Caco-2 (cell line): Measurements from ENCODE around the gene C1RL. TPM values are rescaled to one million over a fixed set of nuclear protein-coding genes. Genes with fewer than 3 reads are reported as not detected.

Source experiments
- BruUV-seq: library from RNA; stranded (reverse); fragments of 400-500 nt; replicated peaks from 2 replicates; lab custom pipeline; 2021; lab: Mats Ljungman, UMichigan
- CTCF ChIA-PET: fragments of 300-600 bp; sonication (Branson Sonifier 250); formaldehyde crosslinking; loops from one replicate; lab custom pipeline; 2022; ENCODE audit warnings: antibody characterized with exemption; lab: Charles Lee
- POLR2A ChIA-PET: fragments of 300-600 bp; sonication (Branson Sonifier 250); formaldehyde crosslinking; loops from one replicate; lab custom pipeline; 2022; ENCODE audit warnings: antibody characterized with exemption; lab: Charles Lee
- DNase-seq, 2 experiments: peaks; one replicate each; pipeline versions ENCODE4 v3.0.0 to v3.0.0-alpha.2; 2020 to 2022
- H3K27me3 ChIP-seq: replicated peaks from 2 replicates; pipeline ENCODE4 v1.6.0; 2011; ENCODE audit warnings: low read length; ENCODE audit not compliant: control insufficient read depth, insufficient read depth
- H3K36me3 ChIP-seq: 2 replicates; pipeline ENCODE4 v1.5.1; 2011; ENCODE audit warnings: low read length; ENCODE audit not compliant: control insufficient read depth, insufficient read depth
- H3K4me1 ChIP-seq: fragments of 250-450 bp; sonication (Bioruptor Pico); 2 replicates; pipeline ENCODE4 v1.5.1; 2020; ENCODE audit warnings: mild to moderate bottlenecking
- H3K4me3 ChIP-seq: 2 replicates; pipeline ENCODE4 v1.5.1; 2011; ENCODE audit warnings: low read depth, mild to moderate bottlenecking, control low read depth, low read length
- H3K9me3 ChIP-seq: fragments of 250-450 bp; sonication (Bioruptor Pico); 2 replicates; pipeline ENCODE4 v1.5.1; 2020; ENCODE audit warnings: mild to moderate bottlenecking, moderate library complexity
- H3K27ac Mint-ChIP-seq: one replicate; pipeline ENCODE4 v1.8.0; 2022; ENCODE audit warnings: mixed read lengths; ENCODE audit not compliant: unreplicated experiment
- H3K27me3 Mint-ChIP-seq: one replicate; pipeline ENCODE4 v1.8.0; 2022; ENCODE audit warnings: mixed read lengths; ENCODE audit not compliant: insufficient read depth, unreplicated experiment
- H3K36me3 Mint-ChIP-seq: one replicate; pipeline ENCODE4 v1.8.0; 2022; ENCODE audit warnings: mild to moderate bottlenecking, mixed read lengths; ENCODE audit not compliant: insufficient read depth, unreplicated experiment
- H3K4me1 Mint-ChIP-seq: one replicate; pipeline ENCODE4 v1.8.0; 2022; ENCODE audit warnings: low read depth, mixed read lengths; ENCODE audit not compliant: unreplicated experiment
- H3K4me3 Mint-ChIP-seq: one replicate; pipeline ENCODE4 v1.8.0; 2022; ENCODE audit warnings: mild to moderate bottlenecking, moderate library complexity, mixed read lengths; ENCODE audit not compliant: unreplicated experiment
- H3K9me3 Mint-ChIP-seq: one replicate; pipeline ENCODE4 v1.8.0; 2022; ENCODE audit warnings: mixed read lengths; ENCODE audit not compliant: unreplicated experiment
- CTCF ChIP-seq, 2 experiments: fragments of 200-600 bp in 1 of 2; IDR thresholded peaks; 1 replicate in 1 of 2; 2 replicates in 1 of 2; pipeline versions ENCODE4 v1.5.1 to v1.8.0; 2011 to 2022; ENCODE audit warnings: antibody characterized with exemption in 1 of 2, control low read depth in 1 of 2, inconsistent platforms in 1 of 2, low read depth in 1 of 2, low read length in 1 of 2, mild to moderate bottlenecking in 1 of 2, moderate library complexity in 1 of 2; ENCODE audit not compliant: insufficient read depth in 1 of 2, severe bottlenecking in 1 of 2, unreplicated experiment in 1 of 2
- intact Hi-C: fragments of 100-400 bp; cut with micrococcal nuclease; formaldehyde crosslinking; loops from one replicate; pipeline ENCODE4 v1.10.0; 2022; ENCODE audit not compliant: unreplicated experiment
- total RNA-seq: library from RNA; stranded (reverse); gene quantifications from 2 replicates; pipeline ENCODE4 v1.2.3, GENCODE V29; 2022

Gene C1RL
- total RNA-seq, 1 experiment from 2014 or later = 40.2 TPM

DNA sequence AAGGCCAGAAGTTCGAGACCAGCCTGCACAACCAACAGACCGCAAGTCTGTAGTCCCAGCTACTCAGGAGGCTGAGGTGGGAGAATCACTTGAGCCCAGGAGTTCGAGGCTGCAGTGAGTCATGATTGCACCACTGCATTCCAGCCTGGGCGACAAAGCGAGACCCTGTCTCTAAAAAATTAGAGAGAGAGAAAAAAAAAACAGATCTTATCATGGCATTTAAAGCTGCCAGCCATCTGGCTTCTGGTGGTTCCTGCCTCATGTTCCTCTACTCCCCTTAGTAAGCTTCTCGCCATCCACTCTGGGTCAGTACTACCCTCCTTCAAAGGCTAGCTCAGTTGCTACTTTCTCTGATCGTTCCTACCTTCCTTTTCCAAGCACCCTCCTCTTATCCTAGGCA is 37.2 kb upstream of the C1RL start:
- CTCF ChIA-PET = interaction anchor here (0.6 to 0.9 kb wide), 2 partner anchors 9 to 13 kb away, joined by 3 read pairs; no protein-coding TSS in a partner anchor
- no peaks in the 10 kb centered on the region for H3K27me3 ChIP-seq
- Mint-ChIP-seq H3K27me3 (no peaks in the 10 kb centered on the region), H3K4me1 (no peaks in the 10 kb centered on the region), H3K27ac (no peak overlapping the region), H3K4me3 (no peak overlapping the region), H3K9me3 (no peaks in the 10 kb centered on the region), H3K36me3 (peaks cover 17% of the 10 kb centered on the region)
- POLR2A ChIA-PET = interaction anchor here (0.6 to 0.7 kb wide), 2 partner anchors 17 to 59 kb away, joined by 3 to 5 read pairs; no protein-coding TSS in a partner anchor
- no peaks in the 10 kb centered on the region; the same call in 1 of the 2 replicates for H3K36me3 ChIP-seq
- no peaks in the 10 kb centered on the region for H3K4me1 ChIP-seq
- no TSS peak for BruUV-seq
- no peak overlapping the region for H3K4me3 ChIP-seq
- no peak for TF ChIP-seq CTCF (IDR thresholded peaks at IDR 0.05; ENCODE audit: insufficient read depth in 1 of 2, low read depth in 1 of 2, low read length in 1 of 2, severe bottlenecking in 1 of 2, unreplicated experiment in 1 of 2)
- H3K9me3 ChIP-seq = no peaks in the 10 kb centered on the region
- intact Hi-C loops = no loop called here
- DNase-seq = no peak

GRCh38 chr12:7145671-7146070 is 36.7 kb upstream of the C1RL start:
- Histone ChIP-seq H3K9me3 (no peaks in the 10 kb centered on the region), H3K36me3 (no peaks in the 10 kb centered on the region; the same call in 1 of the 2 replicates), H3K4me1 (no peaks in the 10 kb centered on the region), H3K4me3 (no peak overlapping the region), H3K27me3 (no peaks in the 10 kb centered on the region)
- peaks cover 17% of the 10 kb centered on the region for H3K36me3 Mint-ChIP-seq
- no peak overlapping the region for H3K27ac Mint-ChIP-seq
- no peaks in the 10 kb centered on the region for H3K4me1 Mint-ChIP-seq
- intact Hi-C loops = no loop called here
- no peak for TF ChIP-seq CTCF (IDR thresholded peaks at IDR 0.05; ENCODE audit: insufficient read depth in 1 of 2, low read depth in 1 of 2, low read length in 1 of 2, severe bottlenecking in 1 of 2, unreplicated experiment in 1 of 2)
- ChIA-PET CTCF (interaction anchor here (2.0 kb wide), 1 partner anchor 9 kb away, joined by 9 read pairs; no protein-coding TSS in a partner anchor), POLR2A (interaction anchor here (0.7 kb wide), 1 partner anchor 60 kb away, joined by 5 read pairs; no protein-coding TSS in a partner anchor)
- H3K4me3 Mint-ChIP-seq = no peak overlapping the region
- no peaks in the 10 kb centered on the region for H3K9me3 Mint-ChIP-seq
- BruUV-seq = no TSS peak
- H3K27me3 Mint-ChIP-seq = no peaks in the 10 kb centered on the region
- no peak for DNase-seq

DNA sequence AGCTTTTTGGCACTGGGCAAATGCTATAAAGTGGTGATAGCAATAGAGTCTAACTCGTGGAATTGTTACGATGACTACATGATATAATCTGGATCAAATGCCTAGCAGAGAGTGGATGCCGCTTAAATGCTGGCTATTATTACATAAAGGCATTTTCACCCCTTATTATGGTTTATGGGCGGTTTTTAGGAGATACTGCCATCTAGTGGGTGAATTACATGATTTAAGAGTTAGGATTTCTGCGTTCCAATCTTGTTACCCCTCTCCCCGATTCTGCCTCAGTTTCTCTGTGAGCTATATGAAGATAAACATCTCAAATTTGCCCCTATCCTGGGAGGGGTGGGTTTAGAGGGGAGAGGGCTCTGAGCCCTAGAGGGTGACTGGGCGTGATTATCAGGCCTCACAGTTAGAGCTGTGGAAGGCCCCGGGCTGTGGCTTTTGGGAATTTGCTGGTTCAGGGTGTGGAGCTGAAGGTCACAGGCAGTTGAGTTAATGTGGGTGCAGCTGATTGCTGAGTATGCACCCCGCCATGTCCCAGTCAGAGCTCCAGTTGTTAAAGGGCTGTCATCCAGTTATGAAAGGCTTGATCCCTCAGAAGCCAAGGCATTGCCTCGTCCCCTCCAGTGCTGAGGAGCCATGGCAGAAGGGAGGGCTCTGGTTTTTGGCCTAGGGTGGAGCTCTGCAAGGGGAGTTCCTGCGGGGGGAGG is 35.6 kb upstream of the C1RL start:
- intact Hi-C loops = loop anchor here (1.0 kb wide), 1 partner anchor 84 kb away; the partner anchor contains the start of gene C1S
- peaks cover 11% of the 10 kb centered on the region for H3K36me3 Mint-ChIP-seq
- Histone ChIP-seq H3K9me3 (no peaks in the 10 kb centered on the region), H3K4me1 (no peaks in the 10 kb centered on the region), H3K27me3 (no peaks in the 10 kb centered on the region), H3K36me3 (no peaks in the 10 kb centered on the region), H3K4me3 (no peak overlapping the region)
- ChIA-PET CTCF (interaction anchor here (0.5 to 2.0 kb wide), 7 partner anchors 11 to 198 kb away, joined by 3 to 9 read pairs (median 3); partner anchors contain the start of gene C1S), POLR2A (no interaction called here)
- no peaks in the 10 kb centered on the region for H3K4me1 Mint-ChIP-seq
- H3K27ac Mint-ChIP-seq = no peak overlapping the region
- H3K9me3 Mint-ChIP-seq = no peaks in the 10 kb centered on the region
- peak; percentile 61 to 65 for TF ChIP-seq CTCF (IDR thresholded peaks at IDR 0.05; ENCODE audit: insufficient read depth in 1 of 2, low read depth in 1 of 2, low read length in 1 of 2, severe bottlenecking in 1 of 2, unreplicated experiment in 1 of 2)
- H3K27me3 Mint-ChIP-seq = no peaks in the 10 kb centered on the region
- DNase-seq = peak; percentile 34 to 42
- H3K4me3 Mint-ChIP-seq = no peak overlapping the region
- BruUV-seq = no TSS peak
